Measurements from ENCODE around the gene ABITRAM. TPM values are rescaled to one million over a fixed set of nuclear protein-coding genes. Genes with fewer than 3 reads are reported as not detected.

Gene ABITRAM
- total RNA-seq, 6 donors from 2014 or later: 7.8 to 18.9 (median 10.5) TPM

DNA sequence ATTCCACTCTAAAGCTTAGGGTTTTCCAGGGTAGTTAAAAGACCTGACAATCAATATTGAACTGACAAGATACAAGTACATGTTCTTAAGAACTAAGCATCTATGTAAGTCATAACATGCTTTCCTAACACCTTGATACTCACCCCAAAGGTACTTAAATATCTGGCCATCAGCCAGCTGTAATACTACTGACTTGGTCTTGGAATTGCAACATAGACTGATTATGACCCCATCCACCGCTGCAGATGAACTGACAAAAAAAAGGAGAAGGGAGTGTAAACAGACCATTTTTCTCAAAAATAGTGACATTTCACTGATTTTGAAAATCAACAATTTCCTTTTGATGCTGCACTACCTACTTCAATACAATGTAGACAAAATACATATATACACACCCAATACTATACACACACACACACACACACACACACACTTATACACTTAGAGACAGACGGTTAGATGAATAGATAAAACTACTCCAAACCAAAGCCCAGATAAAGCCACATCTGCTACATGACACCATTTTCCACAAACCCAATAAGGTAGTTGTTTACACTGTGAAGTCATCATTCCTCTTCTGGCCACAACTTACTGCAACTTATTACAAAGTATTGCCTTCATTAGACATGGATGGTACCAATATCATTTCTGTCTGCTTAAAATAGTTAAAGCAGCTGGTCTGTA lies 30.6 kb upstream of the ABITRAM start:
- Histone ChIP-seq H3K9me3 (no peaks in the 10 kb centered on the region), H3K4me1 (no peaks in the 10 kb centered on the region), H3K27me3 (no peaks in the 10 kb centered on the region), H3K36me3 (peaks cover 9 to 100% (median 41%) of the 10 kb centered on the region in 4 donors), H3K27ac (no peak overlapping the region), H3K4me3 (no peak overlapping the region)
- WGBS, 2 donors: 74 to 78% methylated on average over 2 of the region's 2 CpGs
- no peak for ATAC-seq (ENCODE audit: low FRiP score in 2 of 2)
- no peak for DNase-seq
- TF ChIP-seq POLR2AphosphoS5 (IDR thresholded peaks at IDR 0.05): no peak
- no peak for TF ChIP-seq EP300 (IDR thresholded peaks at IDR 0.05)
- no peak for TF ChIP-seq POLR2A (IDR thresholded peaks at IDR 0.05)
- TF ChIP-seq, protein P1, sequence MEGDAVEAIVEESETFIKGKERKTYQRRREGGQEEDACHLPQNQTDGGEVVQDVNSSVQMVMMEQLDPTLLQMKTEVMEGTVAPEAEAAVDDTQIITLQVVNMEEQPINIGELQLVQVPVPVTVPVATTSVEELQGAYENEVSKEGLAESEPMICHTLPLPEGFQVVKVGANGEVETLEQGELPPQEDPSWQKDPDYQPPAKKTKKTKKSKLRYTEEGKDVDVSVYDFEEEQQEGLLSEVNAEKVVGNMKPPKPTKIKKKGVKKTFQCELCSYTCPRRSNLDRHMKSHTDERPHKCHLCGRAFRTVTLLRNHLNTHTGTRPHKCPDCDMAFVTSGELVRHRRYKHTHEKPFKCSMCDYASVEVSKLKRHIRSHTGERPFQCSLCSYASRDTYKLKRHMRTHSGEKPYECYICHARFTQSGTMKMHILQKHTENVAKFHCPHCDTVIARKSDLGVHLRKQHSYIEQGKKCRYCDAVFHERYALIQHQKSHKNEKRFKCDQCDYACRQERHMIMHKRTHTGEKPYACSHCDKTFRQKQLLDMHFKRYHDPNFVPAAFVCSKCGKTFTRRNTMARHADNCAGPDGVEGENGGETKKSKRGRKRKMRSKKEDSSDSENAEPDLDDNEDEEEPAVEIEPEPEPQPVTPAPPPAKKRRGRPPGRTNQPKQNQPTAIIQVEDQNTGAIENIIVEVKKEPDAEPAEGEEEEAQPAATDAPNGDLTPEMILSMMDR (IDR thresholded peaks at IDR 0.05): no peak

DNA sequence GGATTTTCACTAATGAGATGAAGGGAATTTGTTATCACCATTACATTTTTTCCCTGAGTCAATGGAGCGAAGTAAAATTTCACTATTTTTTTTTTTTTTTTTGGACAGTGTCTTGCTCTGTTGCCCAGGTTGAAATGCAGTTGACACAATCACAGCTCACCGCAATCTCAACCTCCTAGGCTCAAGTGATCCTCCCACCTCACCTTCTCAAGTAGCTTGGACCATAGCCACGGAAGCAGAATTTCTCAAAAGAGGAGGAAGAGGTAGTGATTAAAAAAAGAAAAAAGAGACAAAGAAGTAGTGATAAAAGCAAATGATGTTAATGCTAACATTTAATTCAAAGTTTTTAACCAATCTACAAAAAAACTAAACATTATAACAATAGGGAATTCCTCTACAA lies 30.0 kb upstream of the ABITRAM start:
- Histone ChIP-seq H3K36me3 (peaks cover 10 to 100% (median 41%) of the 10 kb centered on the region in 4 donors), H3K27me3 (no peaks in the 10 kb centered on the region), H3K4me1 (no peaks in the 10 kb centered on the region), H3K9me3 (no peaks in the 10 kb centered on the region), H3K27ac (no peak overlapping the region), H3K4me3 (no peak overlapping the region)
- ATAC-seq (ENCODE audit: low FRiP score in 2 of 2) (no peak), DNase-seq (no peak)
- TF ChIP-seq, protein P1 (IDR thresholded peaks at IDR 0.05): no peak
- TF ChIP-seq POLR2A (IDR thresholded peaks at IDR 0.05) (no peak), POLR2AphosphoS5 (IDR thresholded peaks at IDR 0.05) (no peak), EP300 (IDR thresholded peaks at IDR 0.05) (no peak)
- 86 to 91% methylated on average over 3 of the region's 3 CpGs for WGBS, 2 donors

DNA sequence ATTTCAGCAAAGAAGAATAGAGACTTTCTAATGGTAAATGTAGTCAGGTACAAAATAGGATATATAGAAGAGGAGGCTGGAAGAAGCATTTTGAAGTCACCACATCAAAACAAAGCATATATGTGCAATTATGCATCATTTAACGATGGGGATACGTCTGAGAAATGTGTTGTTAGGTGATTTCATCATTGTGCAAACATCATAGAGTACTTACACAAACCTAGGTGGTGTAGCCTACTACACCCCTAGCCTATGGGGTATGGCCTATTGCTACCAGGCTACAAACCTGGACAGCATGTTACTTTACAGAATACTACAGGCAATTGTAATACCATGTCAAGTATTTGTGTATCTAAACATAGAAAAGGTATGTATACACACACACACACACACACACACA lies 28.7 kb upstream of the ABITRAM start:
- ATAC-seq (ENCODE audit: low FRiP score in 2 of 2): no peak
- no peak for TF ChIP-seq EP300 (IDR thresholded peaks at IDR 0.05)
- no peak for TF ChIP-seq POLR2AphosphoS5 (IDR thresholded peaks at IDR 0.05)
- Histone ChIP-seq H3K4me3 (no peak overlapping the region), H3K27me3 (no peaks in the 10 kb centered on the region), H3K9me3 (no peaks in the 10 kb centered on the region), H3K27ac (no peak overlapping the region), H3K36me3 (peaks cover 15 to 100% (median 34%) of the 10 kb centered on the region in 4 donors), H3K4me1 (no peaks in the 10 kb centered on the region)
- DNase-seq: no peak
- WGBS, 2 donors: 58 to 61% methylated on average over 2 of the region's 2 CpGs

DNA sequence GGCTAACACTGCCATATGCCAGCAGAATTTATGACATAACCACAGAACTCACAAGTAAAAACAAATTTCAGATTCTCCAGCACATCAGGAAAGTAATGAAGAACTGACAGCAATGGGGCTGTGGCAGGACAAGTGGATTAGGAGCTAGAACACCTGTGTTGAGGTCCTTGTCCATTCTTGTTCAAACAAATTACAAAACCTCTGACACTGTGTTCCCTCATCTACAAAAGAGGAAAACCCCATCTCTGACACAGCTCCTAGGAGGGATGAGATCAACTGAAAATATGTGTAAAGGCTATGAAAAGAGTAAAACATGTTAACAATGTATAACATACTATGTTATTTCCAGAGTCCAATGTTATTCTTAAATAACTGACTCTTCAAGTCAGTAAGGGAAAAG lies 23.8 kb upstream of the ABITRAM start:
- no peak for TF ChIP-seq POLR2A (IDR thresholded peaks at IDR 0.05)
- TF ChIP-seq, protein P1 (IDR thresholded peaks at IDR 0.05): no peak
- no peak for TF ChIP-seq EP300 (IDR thresholded peaks at IDR 0.05)
- no peak for TF ChIP-seq POLR2AphosphoS5 (IDR thresholded peaks at IDR 0.05)
- H3K27ac ChIP-seq: no peak overlapping the region
- H3K4me3 ChIP-seq: no peak overlapping the region
- H3K36me3 ChIP-seq: peaks cover 15 to 100% (median 50%) of the 10 kb centered on the region in 4 donors
- H3K4me1 ChIP-seq: no peaks in the 10 kb centered on the region
- no peak for ATAC-seq (ENCODE audit: low FRiP score in 2 of 2)
- H3K27me3 ChIP-seq: no peaks in the 10 kb centered on the region
- no peak for DNase-seq
- H3K9me3 ChIP-seq: no peaks in the 10 kb centered on the region

DNA sequence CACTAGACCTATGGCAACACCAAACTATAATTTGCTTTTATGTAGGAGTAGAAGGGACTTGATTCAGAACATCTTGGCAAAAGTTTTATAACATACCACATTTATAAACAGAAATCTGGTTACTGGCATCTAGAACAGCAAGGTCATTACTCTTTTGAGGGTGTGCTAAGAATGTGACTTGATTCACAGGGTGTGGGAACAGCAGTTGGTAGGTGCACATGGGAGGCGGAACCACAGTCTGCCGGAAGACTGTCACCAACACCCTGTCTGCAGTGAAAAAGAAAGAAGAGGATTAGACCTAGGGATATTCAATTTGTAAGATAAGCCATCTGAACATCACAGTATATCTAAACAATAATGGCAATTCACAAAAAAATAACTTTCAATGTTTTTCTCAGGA lies 23.3 kb upstream of the ABITRAM start:
- Histone ChIP-seq H3K4me1 (no peaks in the 10 kb centered on the region), H3K4me3 (no peak overlapping the region), H3K9me3 (no peaks in the 10 kb centered on the region), H3K27me3 (no peaks in the 10 kb centered on the region), H3K36me3 (peaks cover 15 to 100% (median 53%) of the 10 kb centered on the region in 4 donors), H3K27ac (no peak overlapping the region)
- TF ChIP-seq, protein P1 (IDR thresholded peaks at IDR 0.05): no peak
- TF ChIP-seq EP300 (IDR thresholded peaks at IDR 0.05) (no peak), POLR2AphosphoS5 (IDR thresholded peaks at IDR 0.05) (no peak), POLR2A (IDR thresholded peaks at IDR 0.05) (no peak)
- DNase-seq (no peak), ATAC-seq (ENCODE audit: low FRiP score in 2 of 2) (no peak)
- 87 to 95% methylated on average over 2 of the region's 2 CpGs for WGBS, 2 donors
